Uterus (tissue), 2 donors: ENCODE results near the gene FAM187B.

Experiments
- CTCF ChIP-seq, 4 experiments: fragments of 200-600 bp in 2 of 4; fragments of 450-650 bp in 2 of 4; sonication (generic) in 2 of 4; IDR thresholded peaks; one replicate each; pipeline ENCODE4 v1.5.1; 2016 to 2019; ENCODE audit warnings: antibody characterized with exemption in 4 of 4, mild to moderate bottlenecking in 2 of 4, moderate library complexity in 1 of 4
- POLR2A ChIP-seq, 2 donors: fragments of 450-650 bp; IDR thresholded peaks; one replicate each; pipeline ENCODE4 v1.6.1; 2016; ENCODE audit warnings: antibody characterized with exemption in 2 of 2, mild to moderate bottlenecking in 1 of 2, moderate library complexity in 1 of 2

GRCh38 chr19:35216833-35217648, 11.5 kb downstream of the FAM187B start:
- TF ChIP-seq CTCF (IDR thresholded peaks at IDR 0.05), result no peak
- no peak for TF ChIP-seq POLR2A (IDR thresholded peaks at IDR 0.05)
